Activated CD4-positive, alpha-beta T cell treated with anti-CD3 and anti-CD28 coated beads, Interleukin-10, Interleukin-2, amounts not matched to agents 100 ng/mL and 50 ng/mL, durations not matched to agents 16 hours and 8 hours (primary cell): ENCODE measurements around the gene CEMIP2.
"Not testable (repeated sequence)": the region's sequence is repeated elsewhere in the genome, so short reads cannot be mapped to it uniquely, and the experiment has no call there.

Experiments used
- DNase-seq: peaks from one replicate; pipeline ENCODE4 v3.0.0-alpha.2; 2020

Gene CEMIP2

GRCh38 chr9:71675105-71675856 lies 93.0 kb downstream of the CEMIP2 start:
- no peak for DNase-seq

- no peak for DNase-seq
These were observed 95.7 kb downstream of the CEMIP2 start for GRCh38 chr9:71672573-71672972.

GRCh38 chr9:71671289-71671688 lies 97.0 kb downstream of the CEMIP2 start:
- DNase-seq, result no peak

- no peak for DNase-seq
These were observed 98.2 kb downstream of the CEMIP2 start for GRCh38 chr9:71670121-71670520.

GRCh38 chr9:71669284-71669995 lies 98.9 kb downstream of the CEMIP2 start:
- DNase-seq, result no peak

GRCh38 chr9:71668717-71669116 lies 99.6 kb downstream of the CEMIP2 start:
- DNase-seq, result no peak

- no peak for DNase-seq
These were observed 103.1 kb downstream of the CEMIP2 start for GRCh38 chr9:71665247-71665646.

GRCh38 chr9:71664566-71664965 lies 103.7 kb downstream of the CEMIP2 start:
- DNase-seq, result no peak

- DNase-seq, result no peak
These were observed 104.3 kb downstream of the CEMIP2 start for GRCh38 chr9:71663931-71664459.

GRCh38 chr9:71663216-71663615 lies 105.1 kb downstream of the CEMIP2 start:
- no peak for DNase-seq

- DNase-seq, result no peak
These were observed 106.2 kb downstream of the CEMIP2 start for GRCh38 chr9:71662082-71662481.

- not testable (repeated sequence) for DNase-seq
These were observed 111.0 kb downstream of the CEMIP2 start for GRCh38 chr9:71657276-71657675.

GRCh38 chr9:71656496-71656895 lies 111.8 kb downstream of the CEMIP2 start:
- DNase-seq, result no peak

- no peak for DNase-seq
These were observed 112.5 kb downstream of the CEMIP2 start for GRCh38 chr9:71655778-71656177.

GRCh38 chr9:71655141-71655540 lies 113.2 kb downstream of the CEMIP2 start:
- no peak for DNase-seq

- DNase-seq, result no peak
These were observed 115.8 kb downstream of the CEMIP2 start for GRCh38 chr9:71652480-71652879.

GRCh38 chr9:71648453-71648852 lies 119.9 kb downstream of the CEMIP2 start:
- DNase-seq, result no peak

- peak; percentile 61 for DNase-seq
These were observed 121.2 kb downstream of the CEMIP2 start for GRCh38 chr9:71647094-71647591.

GRCh38 chr9:71646131-71646530 lies 122.2 kb downstream of the CEMIP2 start:
- DNase-seq, result no peak

- DNase-seq, result no peak
These were observed 123.4 kb downstream of the CEMIP2 start for GRCh38 chr9:71644819-71645362.

- DNase-seq, result no peak
These were observed 125.0 kb downstream of the CEMIP2 start for GRCh38 chr9:71643330-71643729.

- DNase-seq, result no peak
These were observed 126.3 kb downstream of the CEMIP2 start for GRCh38 chr9:71642056-71642455.

GRCh38 chr9:71638627-71639026 lies 129.7 kb downstream of the CEMIP2 start:
- peak; percentile 68 for DNase-seq

GRCh38 chr9:71637926-71638325 lies 130.4 kb downstream of the CEMIP2 start:
- no peak for DNase-seq
